ENCODE results near the gene UBAP2L.
A peak's percentile ranks its signal among the peaks of the same experiment; 100 is the strongest.

Gene UBAP2L, protein sequence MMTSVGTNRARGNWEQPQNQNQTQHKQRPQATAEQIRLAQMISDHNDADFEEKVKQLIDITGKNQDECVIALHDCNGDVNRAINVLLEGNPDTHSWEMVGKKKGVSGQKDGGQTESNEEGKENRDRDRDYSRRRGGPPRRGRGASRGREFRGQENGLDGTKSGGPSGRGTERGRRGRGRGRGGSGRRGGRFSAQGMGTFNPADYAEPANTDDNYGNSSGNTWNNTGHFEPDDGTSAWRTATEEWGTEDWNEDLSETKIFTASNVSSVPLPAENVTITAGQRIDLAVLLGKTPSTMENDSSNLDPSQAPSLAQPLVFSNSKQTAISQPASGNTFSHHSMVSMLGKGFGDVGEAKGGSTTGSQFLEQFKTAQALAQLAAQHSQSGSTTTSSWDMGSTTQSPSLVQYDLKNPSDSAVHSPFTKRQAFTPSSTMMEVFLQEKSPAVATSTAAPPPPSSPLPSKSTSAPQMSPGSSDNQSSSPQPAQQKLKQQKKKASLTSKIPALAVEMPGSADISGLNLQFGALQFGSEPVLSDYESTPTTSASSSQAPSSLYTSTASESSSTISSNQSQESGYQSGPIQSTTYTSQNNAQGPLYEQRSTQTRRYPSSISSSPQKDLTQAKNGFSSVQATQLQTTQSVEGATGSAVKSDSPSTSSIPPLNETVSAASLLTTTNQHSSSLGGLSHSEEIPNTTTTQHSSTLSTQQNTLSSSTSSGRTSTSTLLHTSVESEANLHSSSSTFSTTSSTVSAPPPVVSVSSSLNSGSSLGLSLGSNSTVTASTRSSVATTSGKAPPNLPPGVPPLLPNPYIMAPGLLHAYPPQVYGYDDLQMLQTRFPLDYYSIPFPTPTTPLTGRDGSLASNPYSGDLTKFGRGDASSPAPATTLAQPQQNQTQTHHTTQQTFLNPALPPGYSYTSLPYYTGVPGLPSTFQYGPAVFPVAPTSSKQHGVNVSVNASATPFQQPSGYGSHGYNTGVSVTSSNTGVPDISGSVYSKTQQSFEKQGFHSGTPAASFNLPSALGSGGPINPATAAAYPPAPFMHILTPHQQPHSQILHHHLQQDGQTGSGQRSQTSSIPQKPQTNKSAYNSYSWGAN

DNA sequence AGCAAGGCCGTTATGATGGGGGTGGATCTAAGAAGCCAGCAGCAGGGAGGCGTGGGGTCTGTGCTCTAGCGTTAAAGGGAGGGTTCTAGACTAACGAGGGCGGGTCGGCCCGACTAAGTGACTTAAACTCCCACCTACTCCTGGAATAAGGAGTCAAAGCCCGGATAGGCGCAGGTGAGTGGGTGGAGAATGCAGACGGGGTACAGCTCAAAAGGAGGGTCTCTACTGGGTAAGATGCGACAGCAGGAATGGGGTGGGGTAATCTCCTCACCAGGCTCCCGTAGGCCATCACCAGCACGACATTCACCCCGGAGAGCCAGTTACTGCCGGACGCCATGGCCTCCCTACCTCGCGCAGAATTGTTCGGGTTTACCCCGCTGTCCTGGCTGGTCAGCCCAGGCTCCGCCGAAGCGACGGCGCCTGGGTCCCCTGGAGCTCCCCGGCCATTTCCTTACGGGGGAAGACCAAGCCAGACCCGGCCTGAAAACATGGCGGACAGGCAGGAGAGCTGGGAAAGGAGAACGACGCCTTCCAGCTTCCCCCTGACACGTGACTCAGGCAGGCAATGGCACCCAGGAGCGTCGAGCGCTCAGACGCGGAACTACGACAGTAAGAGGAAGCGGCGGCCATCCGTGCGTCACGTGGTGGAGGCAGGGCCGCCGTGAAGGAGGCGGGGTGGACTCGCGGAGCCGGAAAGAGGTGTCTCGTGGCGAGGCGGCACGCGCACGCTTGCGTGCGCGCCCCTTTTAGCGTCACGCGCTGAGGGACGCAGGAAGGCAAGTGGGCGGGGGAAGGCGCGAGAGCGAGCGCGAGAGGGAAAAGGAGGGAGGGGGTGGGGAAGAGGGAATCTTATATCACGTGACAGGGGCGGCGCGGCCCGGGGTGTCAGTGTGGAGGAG, at the start of gene UBAP2L:
UBAP2L (plus strand) TSS at position 885 of the 899 bp plus-strand sequence. CDS start 4,169 bp downstream, outside the sequence.
- DNase-seq (ENCODE audit: low read depth, low spot score) = peak; percentile 100

DNA sequence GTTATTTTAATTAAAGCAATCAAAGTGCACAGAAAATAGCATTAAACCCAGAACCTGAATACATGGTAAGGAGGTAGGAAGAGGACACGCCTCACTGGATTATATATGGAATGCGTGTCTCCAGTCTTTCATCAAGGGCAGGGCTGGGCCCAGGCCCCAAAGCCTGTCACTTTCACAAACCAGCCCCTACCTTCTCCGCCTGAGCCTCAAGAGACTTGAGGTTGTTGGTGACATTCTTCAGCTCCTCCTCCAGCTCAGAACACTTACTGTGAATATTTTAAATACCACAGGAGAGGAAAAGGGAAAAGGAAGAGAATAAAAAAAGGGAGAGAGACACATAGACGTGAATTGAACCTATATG, 49.6 kb upstream of the UBAP2L start:
- no peak for DNase-seq (ENCODE audit: low read depth, low spot score)

DNA sequence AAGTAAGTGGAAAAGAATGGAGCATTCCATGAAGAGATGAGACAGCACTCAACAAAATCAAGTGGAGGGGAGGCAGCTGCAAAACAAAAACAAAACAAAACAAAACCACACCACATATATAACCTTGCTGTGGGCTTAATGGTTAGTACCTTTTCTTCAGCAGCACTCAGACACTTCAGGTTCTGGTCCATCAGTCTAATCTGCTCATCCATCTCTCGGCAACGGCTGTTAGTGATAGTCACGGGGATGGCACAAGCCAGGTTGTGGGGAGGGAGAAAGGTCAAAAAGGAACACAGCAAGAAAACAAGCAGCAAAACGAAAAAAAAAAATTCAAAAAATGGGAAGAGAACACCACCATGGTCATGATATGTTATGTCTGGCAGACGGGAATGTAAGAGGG, 48.9 kb upstream of the UBAP2L start:
- DNase-seq (ENCODE audit: low read depth, low spot score) = no peak

DNA sequence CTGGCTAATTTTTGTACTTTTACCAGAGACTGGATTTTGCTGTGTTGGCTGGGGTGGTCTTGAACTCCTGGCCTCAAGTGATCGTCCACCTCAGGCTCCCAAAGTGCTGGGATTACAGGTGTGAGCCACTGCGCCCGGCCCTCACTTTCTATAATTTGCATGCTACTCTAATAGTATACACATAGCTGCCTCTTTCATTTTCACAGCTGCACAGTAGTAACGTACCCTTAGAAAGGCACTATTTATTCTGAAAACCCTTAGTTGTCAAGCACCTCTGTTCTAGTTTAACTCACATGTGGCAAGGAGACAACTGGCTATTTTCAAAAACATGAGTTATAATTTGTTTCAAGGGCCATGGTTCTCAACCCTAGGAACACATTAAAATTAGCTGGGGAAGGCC, 46.1 kb upstream of the UBAP2L start:
- DNase-seq (ENCODE audit: low read depth, low spot score) = no peak

DNA sequence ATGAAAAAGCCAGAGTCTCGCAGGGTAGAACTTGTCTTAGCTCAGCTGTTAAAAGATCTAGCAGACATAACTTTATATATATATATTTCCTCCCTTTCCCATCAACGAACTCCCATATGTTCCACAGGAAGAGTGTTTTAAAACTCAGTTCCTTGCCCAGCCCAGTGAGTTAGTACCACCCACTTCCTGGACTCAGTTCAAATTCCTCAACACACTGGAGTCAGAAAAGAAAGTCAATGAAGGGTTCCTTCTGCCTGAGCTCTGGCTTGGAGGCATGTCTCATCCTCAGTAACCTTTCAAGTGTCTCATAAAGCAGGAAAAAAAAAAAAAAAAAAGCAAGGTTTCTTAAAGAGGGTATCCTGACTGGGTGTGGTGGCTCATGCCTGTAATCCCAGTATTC, 44.4 kb upstream of the UBAP2L start:
- no peak for DNase-seq (ENCODE audit: low read depth, low spot score)

DNA sequence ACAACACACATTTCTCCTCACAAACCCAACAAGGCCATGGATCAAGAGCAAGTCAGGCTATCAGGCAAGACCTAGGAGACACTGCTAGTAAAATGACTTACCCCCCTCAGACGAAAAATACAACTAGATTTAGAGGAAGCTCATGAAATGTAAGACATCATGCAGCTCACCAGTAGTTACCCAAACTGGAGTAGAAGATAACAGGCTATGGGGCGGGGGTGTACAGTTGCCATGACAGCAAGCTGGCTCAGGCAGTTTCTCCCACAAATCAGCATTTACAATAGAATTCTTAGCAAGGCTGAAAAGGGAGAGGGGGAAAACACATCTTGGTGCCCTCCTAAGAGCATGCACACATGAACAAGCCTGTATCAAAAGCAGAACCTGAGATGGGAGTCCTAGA, 42.7 kb upstream of the UBAP2L start:
- DNase-seq (ENCODE audit: low read depth, low spot score) = no peak

DNA sequence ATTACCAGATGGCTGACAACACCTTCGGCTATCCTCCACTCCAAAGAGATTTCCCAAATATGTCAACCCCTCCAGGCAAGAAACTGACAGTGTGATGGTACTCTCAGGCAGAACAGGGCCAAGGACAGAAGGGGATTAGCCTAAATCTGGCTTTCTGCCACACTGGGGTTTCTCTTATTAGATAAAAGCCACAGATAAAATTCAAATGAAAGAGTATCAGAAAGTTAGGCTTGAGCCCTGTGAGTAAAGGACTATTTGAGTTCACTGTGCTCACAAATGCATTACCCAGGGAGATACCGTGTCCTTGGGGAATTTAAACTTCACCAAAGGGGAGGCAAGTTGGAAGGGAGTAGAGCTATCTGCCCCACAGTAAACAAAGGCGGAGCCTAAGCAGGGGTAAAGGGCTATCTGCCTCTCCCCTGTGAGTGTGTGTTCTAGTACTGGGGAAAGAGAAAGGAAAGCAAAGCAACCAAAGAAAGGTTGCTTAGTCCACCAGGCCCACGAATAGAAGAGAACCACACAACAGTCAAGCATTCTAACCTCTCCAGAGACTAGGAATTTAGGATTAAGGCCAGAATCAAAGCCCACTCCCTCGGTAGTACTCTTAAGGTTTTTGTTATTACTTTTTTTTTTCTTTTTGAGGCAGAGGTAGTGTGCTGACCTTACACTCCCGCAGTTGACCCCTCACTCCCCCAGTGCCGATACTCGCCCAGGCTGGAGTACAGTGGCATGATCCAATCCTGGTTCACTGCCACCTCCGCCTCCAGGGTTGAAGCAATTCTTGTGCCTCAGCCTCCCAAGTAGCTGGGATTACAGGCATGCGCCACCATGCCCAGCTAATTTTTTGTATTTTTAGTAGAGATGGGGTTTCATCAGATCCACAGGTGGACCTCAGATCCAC, 41.6 kb upstream of the UBAP2L start:
- peak; percentile 32 for DNase-seq (ENCODE audit: low read depth, low spot score)

DNA sequence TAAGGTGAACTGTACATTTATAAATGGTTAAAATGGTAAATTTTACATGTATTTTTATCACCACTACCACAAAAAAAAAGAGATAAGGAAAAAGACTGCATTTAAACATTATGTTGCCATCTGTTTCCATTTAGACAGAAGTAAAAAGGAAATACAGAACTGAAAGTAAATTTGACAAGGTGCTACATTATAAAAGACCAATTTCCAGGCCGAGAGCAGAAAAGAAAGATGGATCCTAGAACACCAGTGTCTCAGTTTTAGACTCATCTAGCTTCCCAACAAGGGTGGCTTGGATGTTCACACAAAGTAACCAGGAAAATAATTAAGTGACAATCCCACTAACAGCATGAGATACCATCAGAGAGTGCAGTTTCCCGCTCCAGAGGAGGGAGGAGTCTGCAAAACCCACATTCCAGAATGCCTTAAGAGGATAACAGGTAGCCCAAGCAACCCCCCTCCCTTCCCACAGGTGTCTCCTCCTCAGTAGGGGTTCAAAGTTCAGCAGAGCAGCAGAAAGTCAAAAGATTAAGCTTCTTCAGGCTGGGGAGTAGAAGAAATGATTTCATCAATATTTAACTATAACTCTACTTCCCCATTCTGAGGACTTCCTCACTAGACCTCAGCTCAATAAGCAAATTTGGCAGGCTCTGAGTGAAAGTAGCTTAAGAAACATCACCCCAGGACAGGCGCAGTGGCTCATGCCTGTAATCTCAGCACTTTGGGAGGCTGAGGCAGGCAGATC, 40.6 kb upstream of the UBAP2L start:
- DNase-seq (ENCODE audit: low read depth, low spot score) = peak; percentile 53

DNA sequence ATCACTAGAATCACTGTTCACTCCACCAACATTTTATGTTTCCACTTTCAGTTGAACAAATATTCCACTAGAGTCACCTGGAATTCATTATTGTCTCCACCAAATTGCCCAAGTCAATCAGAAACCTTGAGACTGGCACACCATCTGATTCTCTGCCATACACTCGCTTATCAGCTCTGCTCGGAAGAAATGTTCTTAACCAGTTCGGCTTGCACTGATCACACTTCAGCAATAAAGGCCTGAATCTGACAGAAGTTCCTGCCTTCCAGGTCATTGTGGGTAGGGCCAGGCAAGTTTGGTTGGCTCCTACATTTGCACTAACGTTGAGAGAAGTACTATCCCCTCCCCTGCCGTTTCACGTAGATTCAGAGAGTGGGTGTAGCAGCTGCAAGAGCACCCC, 38.8 kb upstream of the UBAP2L start:
- DNase-seq (ENCODE audit: low read depth, low spot score) = no peak

DNA sequence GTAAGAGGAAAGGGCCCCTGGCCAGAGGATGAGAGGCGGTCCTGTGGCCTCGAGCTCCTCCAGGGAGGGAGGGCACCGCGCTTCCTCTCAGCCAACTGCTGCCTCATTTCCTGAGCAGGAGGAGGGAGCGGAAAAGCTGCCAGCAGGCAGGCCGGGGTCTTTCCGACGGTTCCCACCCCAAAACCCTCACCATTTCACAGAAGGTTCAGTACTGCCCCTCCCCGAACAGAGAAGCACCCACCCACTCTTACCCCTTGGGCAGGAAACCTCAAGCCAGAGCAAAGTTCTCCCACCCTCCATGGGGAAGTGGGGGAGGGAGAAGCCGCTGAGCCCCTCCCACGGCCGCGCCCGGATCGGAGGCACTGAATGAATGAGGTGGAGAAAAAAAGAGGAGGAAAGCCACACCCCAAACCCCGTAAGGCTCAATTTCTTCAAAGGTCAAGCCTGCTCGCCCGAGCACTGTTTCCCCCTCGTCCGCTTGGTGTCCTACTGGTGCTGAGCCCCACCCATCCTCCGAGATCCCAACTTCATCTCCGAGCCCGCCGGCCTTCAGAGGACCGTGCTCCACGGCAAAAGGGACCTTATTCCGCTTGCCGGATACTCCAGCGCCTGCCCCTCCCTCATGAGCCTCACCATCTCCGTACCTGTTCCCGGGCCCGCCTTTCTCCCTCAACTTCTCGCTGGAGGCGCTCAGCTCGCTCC, 38.3 kb upstream of the UBAP2L start:
- peak; percentile 71 for DNase-seq (ENCODE audit: low read depth, low spot score)

DNA sequence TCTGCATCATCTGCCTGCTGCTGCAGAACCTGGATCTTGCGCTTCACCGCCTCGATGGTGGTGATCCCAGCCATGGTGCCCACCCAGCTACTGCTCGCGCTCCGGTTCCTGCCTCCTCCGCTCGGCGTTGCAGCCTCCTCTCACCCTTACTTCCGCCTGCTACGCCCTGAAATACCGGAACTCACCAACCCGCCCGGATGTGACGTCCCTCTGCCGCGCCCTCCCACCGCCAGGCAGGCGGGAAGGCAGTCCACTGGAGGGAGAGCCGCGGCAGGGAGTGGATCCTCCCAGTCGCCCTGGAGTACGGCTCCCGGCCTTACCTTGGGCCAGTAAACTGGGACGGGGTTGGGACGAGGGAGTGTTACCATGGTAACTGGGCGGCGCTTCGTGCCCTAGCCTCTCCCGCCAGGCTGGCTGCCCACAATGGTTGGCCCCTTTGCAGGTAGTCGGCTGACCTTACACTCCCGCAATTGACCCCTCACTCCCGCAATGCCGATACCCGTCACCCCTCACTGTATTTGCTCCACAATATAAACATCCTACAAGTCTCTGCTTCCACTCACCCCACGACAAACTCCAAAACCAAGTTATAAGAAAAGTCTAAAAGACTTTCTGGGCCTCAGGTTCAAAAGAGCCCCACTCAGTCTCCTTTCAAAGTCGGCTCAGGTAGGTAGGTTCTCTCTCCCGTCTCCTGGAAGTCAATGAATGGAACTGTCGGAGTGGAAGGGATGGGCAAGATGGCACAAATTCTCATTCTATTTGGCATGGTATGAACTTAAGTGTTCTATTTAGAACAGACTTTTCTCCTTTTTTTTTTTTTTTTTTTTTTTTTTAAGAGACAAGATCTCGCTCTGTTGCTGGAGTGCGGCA, 37.5 kb upstream of the UBAP2L start:
- DNase-seq (ENCODE audit: low read depth, low spot score) = peak; percentile 100

DNA sequence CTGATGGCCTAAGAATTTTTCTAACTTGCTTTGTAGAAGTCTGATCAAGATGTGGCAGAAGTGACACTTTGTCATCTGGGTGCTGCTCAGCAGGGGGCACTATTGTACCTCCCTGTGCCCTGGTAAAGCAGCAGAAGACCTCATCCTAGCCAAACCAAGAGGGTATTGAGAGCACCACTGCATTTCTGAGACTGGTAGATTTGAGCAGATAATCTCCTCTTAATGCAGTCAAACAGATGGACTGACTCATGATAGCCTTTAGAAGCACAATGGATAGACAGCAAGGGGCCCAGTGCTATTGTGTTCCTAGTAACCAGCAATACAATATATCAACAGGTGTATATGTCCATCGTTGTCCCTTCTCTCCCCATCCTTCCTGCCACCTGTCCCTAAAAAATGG, 34.6 kb upstream of the UBAP2L start:
- DNase-seq (ENCODE audit: low read depth, low spot score) = peak; percentile 77

DNA sequence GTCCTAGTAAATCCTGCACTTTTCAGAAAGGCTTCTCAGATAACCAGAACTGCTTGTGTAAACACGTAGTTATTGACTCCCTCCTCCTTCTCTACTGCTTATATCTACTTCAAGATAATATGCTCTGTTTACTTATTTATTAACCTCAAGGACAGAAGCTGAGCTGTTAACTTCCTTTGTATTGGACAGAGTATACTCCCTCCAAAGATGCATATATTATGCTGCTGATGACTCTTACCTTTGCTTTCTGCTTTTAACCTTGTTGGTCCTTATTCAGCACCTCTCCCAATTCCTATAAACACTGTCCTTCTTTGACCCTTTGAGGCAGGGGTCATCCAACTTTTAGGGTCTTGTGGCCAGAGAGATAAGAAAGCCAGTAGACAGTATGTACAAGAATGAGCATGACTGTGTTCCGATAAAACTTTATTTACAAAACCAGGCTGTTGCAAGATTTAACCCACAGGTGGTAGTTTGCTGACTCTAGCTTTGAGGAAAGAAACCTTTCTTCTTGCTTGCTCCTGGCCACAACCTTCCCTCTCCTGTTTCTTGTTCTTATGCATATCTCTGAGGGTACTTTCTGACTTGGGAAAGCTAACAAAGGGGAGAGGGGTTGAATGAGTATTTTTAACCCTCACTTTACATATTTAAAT, 33.8 kb upstream of the UBAP2L start:
- no peak for DNase-seq (ENCODE audit: low read depth, low spot score)

DNA sequence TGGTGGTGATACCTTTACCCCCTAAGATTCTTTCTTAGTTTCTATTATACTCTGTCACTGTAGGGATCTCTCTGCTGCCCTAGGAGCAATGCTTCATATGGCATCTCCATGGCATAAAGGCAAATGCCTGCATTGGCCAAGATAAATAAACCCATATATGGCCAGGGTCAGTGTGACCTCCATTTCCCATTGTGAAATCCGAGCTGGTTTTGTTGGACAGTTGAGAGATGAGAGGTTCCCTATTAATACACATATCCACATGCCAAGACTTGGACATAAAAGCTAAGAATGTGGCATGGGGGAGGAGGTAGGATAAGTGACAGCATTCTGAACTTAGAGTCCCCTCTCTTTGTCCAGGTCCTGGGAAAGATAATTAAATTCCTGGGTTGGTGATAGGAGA, 30.2 kb upstream of the UBAP2L start:
- DNase-seq (ENCODE audit: low read depth, low spot score) = no peak

DNA sequence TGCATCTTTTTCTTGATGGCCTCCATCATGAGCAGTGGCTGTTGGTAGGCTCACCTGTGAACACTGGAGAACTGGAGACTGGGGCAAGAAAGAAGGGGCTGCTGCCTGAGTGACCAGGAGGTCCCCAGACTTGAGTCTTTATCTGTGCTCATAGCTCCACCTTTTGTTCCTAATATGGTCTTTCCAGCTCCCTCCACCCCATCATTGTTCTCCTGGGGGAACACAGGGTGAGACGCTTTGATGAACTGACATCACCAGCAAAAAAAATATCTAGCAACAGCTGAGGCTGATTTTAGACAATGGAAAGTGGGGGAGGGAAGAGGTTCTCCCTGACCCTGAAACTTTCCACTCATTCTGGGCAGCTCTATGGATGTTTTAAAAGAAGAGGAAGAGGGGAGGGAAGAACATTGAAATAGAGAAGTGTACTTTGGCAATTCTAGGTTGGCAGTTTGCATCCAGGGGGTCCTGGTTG, 28.7 kb upstream of the UBAP2L start, which contains the start of gene TPM3:
TPM3 (minus strand) TSS at position 111 of the 472 bp plus-strand sequence; CDS start at position 29, 82 bp downstream.
- no peak for DNase-seq (ENCODE audit: low read depth, low spot score)

DNA sequence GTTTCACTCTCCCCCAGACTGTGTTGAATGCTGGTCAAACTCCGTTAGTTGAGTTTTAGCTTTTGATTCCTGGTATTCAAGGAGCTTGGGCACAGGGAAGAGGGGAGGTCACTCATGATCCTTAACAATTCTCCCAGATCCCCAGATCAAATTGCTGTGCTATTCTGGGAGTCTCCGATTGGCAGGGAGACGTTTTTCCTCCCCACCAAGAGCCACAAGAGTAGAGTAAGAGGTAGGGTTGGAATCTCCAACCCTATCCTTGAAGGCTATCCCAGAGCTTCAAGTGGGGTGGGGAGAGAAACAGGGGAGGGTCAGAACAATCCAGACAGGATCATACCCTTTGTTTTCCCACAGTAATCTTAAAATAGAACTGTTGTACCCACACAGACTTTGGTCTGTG, 28.3 kb upstream of the UBAP2L start:
- no peak for DNase-seq (ENCODE audit: low read depth, low spot score)

DNA sequence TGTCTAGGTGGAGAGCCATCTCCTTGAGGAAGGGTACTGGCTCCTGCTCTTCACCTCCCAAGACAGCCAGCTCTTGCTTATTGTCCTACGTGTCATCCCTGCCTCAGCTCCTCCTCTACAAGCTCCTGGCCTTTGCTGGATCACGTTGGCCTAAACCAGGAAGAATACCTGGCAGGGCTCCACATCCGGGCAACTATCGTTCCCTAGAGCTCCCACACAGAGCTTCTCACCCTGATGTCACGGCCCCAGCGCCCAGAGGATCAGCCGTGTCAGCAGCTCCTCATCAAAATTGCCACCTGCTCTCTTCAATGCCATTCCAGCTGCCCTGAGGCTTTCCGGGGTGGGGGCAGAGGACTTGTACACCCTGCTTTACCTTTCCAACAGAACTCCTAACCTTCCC, 26.9 kb upstream of the UBAP2L start:
- no peak for DNase-seq (ENCODE audit: low read depth, low spot score)

All from ELF-1 (cell line).